Esophagus muscularis mucosa (tissue), 4 donors: ENCODE results near the gene LRP5. TPM values are rescaled to one million over a fixed set of nuclear protein-coding genes. Genes with fewer than 3 reads are reported as not detected.

Experiments
- DNase-seq: peaks from one replicate; pipeline ENCODE4 v3.0.0-alpha.2; 2017; ENCODE audit errors: extremely low spot score
- H3K27ac ChIP-seq, 4 donors: fragments of 200-600 bp; sonication (generic); replicated peaks in 1 of 4; 1 replicate in 3 of 4; 2 replicates in 1 of 4; pipeline ENCODE4 v1.5.1; 2016 to 2019; ENCODE audit warnings: mild to moderate bottlenecking in 1 of 4
- H3K27me3 ChIP-seq, 4 donors: fragments of 200-600 bp; sonication (generic); one replicate each; pipeline versions ENCODE4 v1.5.1 to v1.6.0; 2016 to 2019
- H3K36me3 ChIP-seq, 4 donors: fragments of 200-600 bp; sonication (generic); one replicate each; pipeline ENCODE4 v1.5.1; 2016 to 2019
- H3K4me1 ChIP-seq, 4 donors: fragments of 200-600 bp; sonication (generic); one replicate each; pipeline ENCODE4 v1.5.1; 2016 to 2019
- H3K4me3 ChIP-seq, 4 donors: fragments of 200-600 bp; sonication (generic); 1 replicate in 2 of 4; 2 replicates in 2 of 4; pipeline ENCODE4 v1.5.1; 2016 to 2019; ENCODE audit warnings: mild to moderate bottlenecking in 4 of 4, moderate library complexity in 1 of 4
- H3K9me3 ChIP-seq, 4 donors: fragments of 200-600 bp; sonication (generic); 1 replicate in 3 of 4; 2 replicates in 1 of 4; pipeline ENCODE4 v1.5.1; 2016 to 2019
- CTCF ChIP-seq, 3 experiments: fragments of 200-600 bp in 2 of 3; fragments of 450-650 bp in 1 of 3; sonication (generic) in 2 of 3; IDR thresholded peaks; one replicate each; pipeline ENCODE4 v1.5.1; 2017 to 2019; ENCODE audit warnings: antibody characterized with exemption in 3 of 3, mild to moderate bottlenecking in 2 of 3, moderate library complexity in 1 of 3
- EP300 ChIP-seq: sonication (generic); formaldehyde crosslinking; IDR thresholded peaks from one replicate; pipeline ENCODE4 v1.6.1; 2017; ENCODE audit warnings: antibody characterized with exemption
- POLR2A ChIP-seq: fragments of 450-650 bp; IDR thresholded peaks from one replicate; pipeline ENCODE4 v1.6.1; 2017; ENCODE audit warnings: antibody characterized with exemption, moderate library complexity, mild to moderate bottlenecking, low read depth
- POLR2AphosphoS5 ChIP-seq, 2 donors: sonication (generic); formaldehyde crosslinking; IDR thresholded peaks; one replicate each; pipeline ENCODE4 v1.6.1; 2017; ENCODE audit warnings: antibody characterized with exemption in 2 of 2
- WGBS: methylation state at CpG from one replicate; pipeline ENCODE4 v1.1.5; 2018; 5-methylcytosine and 5-hydroxymethylcytosine counted together
- intact Hi-C: fragments of 100-400 bp; cut with DNase I; formaldehyde crosslinking; loops from one replicate; pipeline ENCODE4 v1.15.1; 2023
- total RNA-seq, 4 donors: library from RNA; depleted of rRNA; stranded (reverse); fragments of >200 nt; gene quantifications; one replicate each; pipeline versions ENCODE4 v1.1.0 to v1.2.1, GENCODE V29; 2016

LRP5 gene
- 10 to 100 TPM; 34.0 to 78.4 (median 56.2) TPM for total RNA-seq

GRCh38 chr11:68312117-68312779 is at the start of gene LRP5:
Gene LRP5, plus strand, starts transcription at chr11:68312591. Its CDS starts 124 bp downstream, at chr11:68312715.
- no peak for DNase-seq
- no peaks in the 10 kb centered on the region for H3K27me3 ChIP-seq

GRCh38 chr11:68263444-68264035 is 48.9 kb upstream of the LRP5 start:
- DNase-seq, result no peak
- intact Hi-C loops, result no loop called here
- no peak overlapping the region for H3K27ac ChIP-seq
- TF ChIP-seq POLR2A, result no peak
- TF ChIP-seq CTCF (IDR thresholded peaks at IDR 0.05), result no peak
- TF ChIP-seq EP300, result no peak
- no peak for TF ChIP-seq POLR2AphosphoS5 (IDR thresholded peaks at IDR 0.05)
- no peaks in the 10 kb centered on the region for H3K9me3 ChIP-seq
- no peaks in the 10 kb centered on the region for H3K27me3 ChIP-seq
- 88% methylated on average over 13 of the region's 13 CpGs for WGBS
- peaks cover 0 to 30% (median 14%) of the 10 kb centered on the region in 4 donors for H3K4me1 ChIP-seq
- H3K36me3 ChIP-seq, result peaks cover 53 to 77% (median 73%) of the 10 kb centered on the region in 4 donors
- no peak overlapping the region for H3K4me3 ChIP-seq

More at GRCh38 chr11:68312117-68312779, at the start of gene LRP5:
- intact Hi-C loops, result loop anchor here (5.0 kb wide), 2 partner anchors 40 to 85 kb away; partner anchors contain the start of gene C11orf24
- TF ChIP-seq POLR2AphosphoS5 (IDR thresholded peaks at IDR 0.05) (no peak), CTCF (IDR thresholded peaks at IDR 0.05) (no peak), POLR2A (no peak)
- Histone ChIP-seq H3K36me3 (no peaks in the 10 kb centered on the region), H3K4me3 (peak within 1 kb of the TSS; percentile 67 to 86 (median 76)), H3K27ac (peak within 1 kb of the TSS; percentile 88 to 90 (median 90)), H3K9me3 (no peaks in the 10 kb centered on the region), H3K4me1 (peaks cover 42 to 51% (median 45%) of the 10 kb centered on the region in 4 donors)
- 27% methylated on average over 8 of the region's 85 CpGs for WGBS

- TF ChIP-seq POLR2AphosphoS5 (IDR thresholded peaks at IDR 0.05) (no peak), POLR2A (no peak), CTCF (IDR thresholded peaks at IDR 0.05) (no peak), EP300 (no peak)
- no peak for DNase-seq
- Histone ChIP-seq H3K36me3 (peaks cover 53 to 77% (median 73%) of the 10 kb centered on the region in 4 donors), H3K27me3 (no peaks in the 10 kb centered on the region), H3K4me3 (no peak overlapping the region), H3K9me3 (no peaks in the 10 kb centered on the region), H3K4me1 (peaks cover 1 to 36% (median 21%) of the 10 kb centered on the region in 4 donors), H3K27ac (no peak overlapping the region)
- 97% methylated on average over 1 of the region's 1 CpG for WGBS
- intact Hi-C loops, result no loop called here
These were observed 48.1 kb upstream of the LRP5 start for GRCh38 chr11:68264244-68264643.

- TF ChIP-seq POLR2A (no peak), POLR2AphosphoS5 (IDR thresholded peaks at IDR 0.05) (no peak), EP300 (no peak), CTCF (IDR thresholded peaks at IDR 0.05) (no peak)
- intact Hi-C loops, result no loop called here
- Histone ChIP-seq H3K27me3 (no peaks in the 10 kb centered on the region), H3K36me3 (peaks cover 53 to 76% (median 73%) of the 10 kb centered on the region in 4 donors), H3K9me3 (no peaks in the 10 kb centered on the region), H3K4me3 (no peak overlapping the region), H3K27ac (no peak overlapping the region), H3K4me1 (peaks cover 8 to 43% (median 28%) of the 10 kb centered on the region in 4 donors)
- no peak for DNase-seq
- WGBS, result 89% methylated on average over 13 of the region's 13 CpGs
These were observed 47.5 kb upstream of the LRP5 start for GRCh38 chr11:68264741-68265540.
